ENCODE measurements around the gene DDB1.
"Not testable (repeated sequence)": the region's sequence is repeated elsewhere in the genome, so short reads cannot be mapped to it uniquely, and the experiment has no call there.

The DDB1 gene

GRCh38 chr11:61265357-61265756 is 67.5 kb downstream of the DDB1 start:
- no peak for DNase-seq

GRCh38 chr11:61264795-61265194 is 68.1 kb downstream of the DDB1 start:
- DNase-seq, result no peak

GRCh38 chr11:61264371-61264770 is 68.5 kb downstream of the DDB1 start:
- no peak for DNase-seq

- DNase-seq, result no peak
Measured at GRCh38 chr11:61259363-61259762, 73.5 kb downstream of the DDB1 start.

GRCh38 chr11:61258546-61258945 is 74.4 kb downstream of the DDB1 start:
- no peak for DNase-seq

GRCh38 chr11:61256710-61257482 is 76.0 kb downstream of the DDB1 start:
- no peak for DNase-seq

GRCh38 chr11:61254403-61255025 is 78.4 kb downstream of the DDB1 start:
- peak; percentile 59 to 65 for DNase-seq

GRCh38 chr11:61252332-61252731 is 80.6 kb downstream of the DDB1 start:
- not testable (repeated sequence) for DNase-seq

- DNase-seq, result not testable (repeated sequence)
Measured at GRCh38 chr11:61250796-61251765, 81.8 kb downstream of the DDB1 start.

Data from CD4-positive, alpha-beta T cell treated with Interferon alpha-2 for 1 hour (primary cell).